ENCODE data around the gene HIPK4.

The HIPK4 gene

GRCh38 chr19:40420766-40421765 is 31.1 kb upstream of the HIPK4 start:
- DNase-seq (ENCODE audit: low read depth): peak; percentile 92
- peak; percentile 92 for TF ChIP-seq CTCF (conservative IDR thresholded peaks at IDR 0.05; ENCODE audit: low read length)
- H3K4me3 ChIP-seq (ENCODE audit: low read length): peak overlapping the region; percentile 80

GRCh38 chr19:40420451-40420765 is 30.4 kb upstream of the HIPK4 start:
- H3K4me3 ChIP-seq (ENCODE audit: low read length): peak overlapping the region; percentile 80
- no peak for TF ChIP-seq CTCF (conservative IDR thresholded peaks at IDR 0.05; ENCODE audit: low read length)
- DNase-seq (ENCODE audit: low read depth): no peak

- H3K4me3 ChIP-seq (ENCODE audit: low read length): no peak overlapping the region
- no peak for TF ChIP-seq CTCF (conservative IDR thresholded peaks at IDR 0.05; ENCODE audit: low read length)
- DNase-seq (ENCODE audit: low read depth): no peak
Observed at GRCh38 chr19:40419780-40420179, 29.8 kb upstream of the HIPK4 start.

GRCh38 chr19:40419066-40419612 is 29.2 kb upstream of the HIPK4 start:
- H3K4me3 ChIP-seq (ENCODE audit: low read length): no peak overlapping the region
- DNase-seq (ENCODE audit: low read depth): no peak
- TF ChIP-seq CTCF (conservative IDR thresholded peaks at IDR 0.05; ENCODE audit: low read length): no peak

- no peak overlapping the region for H3K4me3 ChIP-seq (ENCODE audit: low read length)
- no peak for TF ChIP-seq CTCF (conservative IDR thresholded peaks at IDR 0.05; ENCODE audit: low read length)
- no peak for DNase-seq (ENCODE audit: low read depth)
Observed at GRCh38 chr19:40418040-40418439, 28.1 kb upstream of the HIPK4 start.

- no peak for TF ChIP-seq CTCF (conservative IDR thresholded peaks at IDR 0.05; ENCODE audit: low read length)
- no peak overlapping the region for H3K4me3 ChIP-seq (ENCODE audit: low read length)
Observed at GRCh38 chr19:40417643-40417981, 27.6 kb upstream of the HIPK4 start.

More at GRCh38 chr19:40417643-40417981, 27.6 kb upstream of the HIPK4 start:
- no peak for DNase-seq (ENCODE audit: low read depth)

Measured in AG10803 (cell line).